ENCODE measurements around the gene OLFM1.

OLFM1 gene

GRCh38 chr9:135079676-135080075, 7.8 kb upstream of the OLFM1 start:
- TF ChIP-seq SIN3A (IDR thresholded peaks at IDR 0.05; ENCODE audit: borderline replicate concordance, insufficient read depth, low read length): no peak
- TF ChIP-seq POLR2AphosphoS5 (IDR thresholded peaks at IDR 0.05; ENCODE audit: low read depth, low read length): no peak
- TF ChIP-seq FOXP2 (optimal IDR thresholded peaks at IDR 0.05; ENCODE audit: borderline replicate concordance, extremely low read depth, extremely low read length, insufficient read depth): no peak
- no peak for TF ChIP-seq TAF1 (IDR thresholded peaks at IDR 0.05; ENCODE audit: borderline replicate concordance, insufficient read depth, low read length)
- TF ChIP-seq REST (IDR thresholded peaks at IDR 0.05; ENCODE audit: insufficient read depth in 1 of 2, low read depth in 2 of 2, low read length in 2 of 2): no peak

- no peak for TF ChIP-seq SIN3A (IDR thresholded peaks at IDR 0.05; ENCODE audit: borderline replicate concordance, insufficient read depth, low read length)
- no peak for TF ChIP-seq POLR2AphosphoS5 (IDR thresholded peaks at IDR 0.05; ENCODE audit: low read depth, low read length)
- TF ChIP-seq REST (IDR thresholded peaks at IDR 0.05; ENCODE audit: insufficient read depth in 1 of 2, low read depth in 2 of 2, low read length in 2 of 2): no peak
- TF ChIP-seq FOXP2 (optimal IDR thresholded peaks at IDR 0.05; ENCODE audit: borderline replicate concordance, extremely low read depth, extremely low read length, insufficient read depth): no peak
- TF ChIP-seq TAF1 (IDR thresholded peaks at IDR 0.05; ENCODE audit: borderline replicate concordance, insufficient read depth, low read length): no peak
Observed at GRCh38 chr9:135080286-135081263, 6.9 kb upstream of the OLFM1 start.

GRCh38 chr9:135081264-135081660, 6.2 kb upstream of the OLFM1 start:
- TF ChIP-seq POLR2AphosphoS5 (IDR thresholded peaks at IDR 0.05; ENCODE audit: low read depth, low read length) (no peak), REST (IDR thresholded peaks at IDR 0.05; ENCODE audit: insufficient read depth in 1 of 2, low read depth in 2 of 2, low read length in 2 of 2) (no peak), TAF1 (IDR thresholded peaks at IDR 0.05; ENCODE audit: borderline replicate concordance, insufficient read depth, low read length) (no peak)

GRCh38 chr9:135081731-135082130, 5.7 kb upstream of the OLFM1 start:
- TF ChIP-seq TAF1 (IDR thresholded peaks at IDR 0.05; ENCODE audit: borderline replicate concordance, insufficient read depth, low read length) (no peak), REST (IDR thresholded peaks at IDR 0.05; ENCODE audit: insufficient read depth in 1 of 2, low read depth in 2 of 2, low read length in 2 of 2) (no peak), POLR2AphosphoS5 (IDR thresholded peaks at IDR 0.05; ENCODE audit: low read depth, low read length) (no peak), FOXP2 (optimal IDR thresholded peaks at IDR 0.05; ENCODE audit: borderline replicate concordance, extremely low read depth, extremely low read length, insufficient read depth) (no peak), SIN3A (IDR thresholded peaks at IDR 0.05; ENCODE audit: borderline replicate concordance, insufficient read depth, low read length) (no peak)

Data from PFSK-1 (cell line).